ENCODE data around the gene AACS. TPM values are rescaled to one million over a fixed set of nuclear protein-coding genes. Genes with fewer than 3 reads are reported as not detected.

Gene AACS
- total RNA-seq, 2 donors from 2014 or later = 15.0 to 22.4 TPM

DNA sequence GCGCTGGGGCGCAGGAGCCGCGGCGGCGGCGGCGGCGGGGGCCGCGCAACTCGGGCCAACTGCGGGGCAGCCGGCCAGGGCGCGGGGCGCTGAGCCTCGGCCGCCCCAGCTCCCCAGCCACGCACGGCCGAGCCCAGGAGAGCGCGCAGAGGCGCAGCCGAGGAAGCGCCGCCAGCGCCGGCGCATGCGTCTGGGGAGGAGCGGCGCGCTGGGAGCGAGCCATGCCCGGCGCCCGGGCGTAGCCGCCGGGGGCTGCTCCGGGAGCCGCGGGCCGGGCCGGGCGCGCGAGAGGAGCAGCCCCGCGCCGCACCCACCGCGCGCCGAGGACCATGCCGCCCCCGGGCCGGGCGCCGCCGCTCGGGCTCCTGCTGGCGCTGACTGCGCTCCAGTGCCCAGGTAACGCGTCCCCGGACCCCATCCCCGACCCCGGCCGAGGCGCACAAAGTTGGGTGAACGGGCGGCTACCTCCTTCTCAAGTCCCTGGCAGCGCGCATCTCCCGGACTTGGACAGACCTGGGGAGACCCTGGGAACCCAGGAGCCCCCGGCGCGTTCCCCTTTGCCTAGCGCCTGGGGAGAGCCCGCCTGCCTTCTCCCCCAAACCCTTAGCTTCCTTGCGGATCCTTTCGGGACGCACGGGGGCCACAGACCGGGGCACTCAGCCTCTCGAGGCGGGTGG, 121.4 kb downstream of the AACS start:
- no peak overlapping the region for H3K4me3 ChIP-seq
- no peaks in the 10 kb centered on the region for H3K9me3 ChIP-seq
- H3K27ac ChIP-seq = no peak overlapping the region
- H3K4me1 ChIP-seq = peaks cover 20% of the 10 kb centered on the region
- intact Hi-C loops (cut with DNase I) = no loop called here
- ATAC-seq (no peak), DNase-seq (peak in 1 of 4 donors; percentile 9)
- 0 to 1% methylated on average over 9 to 90 of the region's 90 CpGs for WGBS, 2 donors
- TF ChIP-seq, protein P1, sequence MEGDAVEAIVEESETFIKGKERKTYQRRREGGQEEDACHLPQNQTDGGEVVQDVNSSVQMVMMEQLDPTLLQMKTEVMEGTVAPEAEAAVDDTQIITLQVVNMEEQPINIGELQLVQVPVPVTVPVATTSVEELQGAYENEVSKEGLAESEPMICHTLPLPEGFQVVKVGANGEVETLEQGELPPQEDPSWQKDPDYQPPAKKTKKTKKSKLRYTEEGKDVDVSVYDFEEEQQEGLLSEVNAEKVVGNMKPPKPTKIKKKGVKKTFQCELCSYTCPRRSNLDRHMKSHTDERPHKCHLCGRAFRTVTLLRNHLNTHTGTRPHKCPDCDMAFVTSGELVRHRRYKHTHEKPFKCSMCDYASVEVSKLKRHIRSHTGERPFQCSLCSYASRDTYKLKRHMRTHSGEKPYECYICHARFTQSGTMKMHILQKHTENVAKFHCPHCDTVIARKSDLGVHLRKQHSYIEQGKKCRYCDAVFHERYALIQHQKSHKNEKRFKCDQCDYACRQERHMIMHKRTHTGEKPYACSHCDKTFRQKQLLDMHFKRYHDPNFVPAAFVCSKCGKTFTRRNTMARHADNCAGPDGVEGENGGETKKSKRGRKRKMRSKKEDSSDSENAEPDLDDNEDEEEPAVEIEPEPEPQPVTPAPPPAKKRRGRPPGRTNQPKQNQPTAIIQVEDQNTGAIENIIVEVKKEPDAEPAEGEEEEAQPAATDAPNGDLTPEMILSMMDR (IDR thresholded peaks at IDR 0.05) = no peak
- TF ChIP-seq POLR2A (IDR thresholded peaks at IDR 0.05) = no peak
- H3K27me3 ChIP-seq = peaks cover 0 to 34% of the 10 kb centered on the region in 2 donors
- H3K36me3 ChIP-seq (replicated peaks in 1 of 2; ENCODE audit: insufficient read depth in 1 of 2, low read depth in 2 of 2) = no peaks in the 10 kb centered on the region

DNA sequence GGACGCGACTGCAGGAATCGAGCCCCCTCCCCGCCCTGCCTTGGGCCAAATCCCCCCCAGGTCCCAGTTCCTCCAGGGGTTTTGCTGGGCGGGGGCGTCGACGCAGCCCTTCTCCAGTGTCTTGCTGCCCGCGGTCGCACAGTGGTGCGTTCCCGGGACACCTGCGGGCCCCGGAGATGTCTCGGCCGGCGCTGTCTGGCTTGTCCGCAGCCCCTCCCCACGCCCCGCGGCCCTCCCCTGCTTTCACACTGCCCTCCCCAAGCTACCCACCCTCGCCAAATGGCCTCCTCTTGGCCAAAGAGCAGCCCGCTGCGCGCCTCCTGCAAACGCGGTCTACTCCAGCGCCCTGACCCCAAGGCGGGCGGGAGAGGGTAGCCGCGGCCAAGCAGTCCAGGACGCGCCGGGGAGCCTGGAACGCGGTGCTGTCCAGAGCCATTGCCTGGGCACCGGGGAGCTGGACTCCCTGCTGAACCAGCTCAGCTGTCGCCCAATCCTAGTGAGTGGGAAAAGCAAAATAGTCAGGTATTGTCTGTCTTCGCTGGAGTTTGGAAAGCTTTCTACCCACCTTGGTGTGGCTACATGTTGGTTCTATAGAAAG, 122.0 kb downstream of the AACS start:
- no peaks in the 10 kb centered on the region for H3K36me3 ChIP-seq (replicated peaks in 1 of 2; ENCODE audit: insufficient read depth in 1 of 2, low read depth in 2 of 2)
- no peaks in the 10 kb centered on the region for H3K9me3 ChIP-seq
- ATAC-seq (no peak), DNase-seq (no peak)
- 0 to 3% methylated on average over 5 to 24 of the region's 41 CpGs for WGBS, 2 donors
- no peak overlapping the region for H3K27ac ChIP-seq
- no peak overlapping the region for H3K4me3 ChIP-seq
- peaks cover 20% of the 10 kb centered on the region for H3K4me1 ChIP-seq
- intact Hi-C loops (cut with DNase I) = no loop called here
- peaks cover 0 to 34% of the 10 kb centered on the region in 2 donors for H3K27me3 ChIP-seq
- TF ChIP-seq POLR2A (IDR thresholded peaks at IDR 0.05) = no peak
- TF ChIP-seq, protein P1 (IDR thresholded peaks at IDR 0.05) = no peak

DNA sequence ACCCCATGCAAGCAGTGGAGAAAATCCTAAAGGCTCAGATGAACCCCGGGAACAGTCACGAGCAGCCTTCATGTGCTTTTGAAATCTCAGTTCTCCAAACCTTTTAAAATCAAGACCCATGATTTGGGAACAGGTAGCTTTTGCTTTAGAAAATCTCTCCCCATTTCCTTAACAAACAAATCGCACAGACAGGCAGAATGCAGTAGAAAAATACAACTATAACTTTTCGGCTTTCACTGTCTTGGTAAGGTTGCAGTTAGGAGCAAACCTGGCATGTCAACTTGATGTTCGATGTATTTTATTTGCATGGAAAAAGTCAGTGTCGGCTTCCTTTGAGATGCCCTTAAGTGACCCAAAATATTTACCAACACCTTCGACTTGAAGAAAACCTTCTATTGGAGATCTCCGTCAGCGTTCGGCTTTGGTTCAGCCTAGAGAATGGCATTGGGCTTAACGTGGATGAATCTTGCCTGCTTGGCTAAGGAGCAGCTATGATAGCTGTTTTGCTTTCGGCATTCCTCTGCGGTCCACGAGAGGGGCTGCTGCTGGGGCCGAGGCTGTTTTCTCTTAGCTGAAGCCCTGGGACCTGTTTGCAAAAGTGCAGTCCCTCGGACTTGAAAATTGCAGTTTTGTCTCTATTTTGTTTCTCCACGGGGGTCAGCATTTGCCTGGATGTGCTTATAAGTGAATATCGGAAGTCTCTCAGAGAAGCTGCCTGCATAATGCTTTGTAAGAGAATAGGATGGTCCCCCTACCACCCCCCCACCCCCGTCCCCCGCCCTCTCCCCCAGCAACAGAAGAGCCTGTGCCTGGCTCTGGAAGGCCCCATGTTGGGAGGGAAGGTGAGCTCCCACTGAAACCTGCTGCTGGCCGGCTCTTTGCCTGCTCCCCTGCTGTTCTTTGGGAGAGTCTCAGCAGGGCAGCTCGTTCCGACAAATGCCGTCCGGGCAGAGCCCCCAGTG, 122.8 kb downstream of the AACS start:
- no peaks in the 10 kb centered on the region for H3K36me3 ChIP-seq (replicated peaks in 1 of 2; ENCODE audit: insufficient read depth in 1 of 2, low read depth in 2 of 2)
- DNase-seq (no peak), ATAC-seq (no peak)
- H3K9me3 ChIP-seq = no peaks in the 10 kb centered on the region
- TF ChIP-seq POLR2A (IDR thresholded peaks at IDR 0.05) = no peak
- TF ChIP-seq, protein P1 (IDR thresholded peaks at IDR 0.05) = no peak
- 2 to 4% methylated on average over 18 to 25 of the region's 25 CpGs for WGBS, 2 donors
- no peak overlapping the region for H3K4me3 ChIP-seq
- intact Hi-C loops (cut with DNase I) = no loop called here
- peaks cover 0 to 37% of the 10 kb centered on the region in 2 donors for H3K27me3 ChIP-seq
- H3K4me1 ChIP-seq = peaks cover 19% of the 10 kb centered on the region
- no peak overlapping the region for H3K27ac ChIP-seq

DNA sequence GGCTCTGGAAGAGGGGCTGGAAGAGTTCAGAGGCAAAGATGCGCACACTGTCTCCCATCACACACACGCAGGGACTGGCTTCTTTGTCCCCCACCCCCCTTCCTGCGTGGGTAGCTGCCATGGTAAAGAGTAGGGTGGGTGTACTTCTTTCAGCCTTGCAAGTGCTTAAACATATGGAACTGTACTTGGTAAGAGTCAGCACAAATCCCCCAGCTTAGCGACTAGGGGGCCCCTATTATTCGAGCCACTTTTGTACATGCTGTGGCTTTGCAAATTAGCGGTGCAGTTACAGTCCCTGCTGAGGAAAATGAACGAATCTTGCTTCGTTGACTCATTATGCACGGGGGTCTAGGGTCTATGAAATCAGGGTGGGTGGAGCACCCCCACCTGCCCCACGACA, 123.8 kb downstream of the AACS start:
- Histone ChIP-seq H3K27ac (no peak overlapping the region), H3K27me3 (peaks cover 0 to 35% of the 10 kb centered on the region in 2 donors), H3K9me3 (no peaks in the 10 kb centered on the region), H3K36me3 (replicated peaks in 1 of 2; ENCODE audit: insufficient read depth in 1 of 2, low read depth in 2 of 2) (no peaks in the 10 kb centered on the region), H3K4me1 (peaks cover 14% of the 10 kb centered on the region), H3K4me3 (no peak overlapping the region)
- intact Hi-C loops (cut with DNase I) = no loop called here
- TF ChIP-seq, protein P1 (IDR thresholded peaks at IDR 0.05) = no peak
- ATAC-seq (no peak), DNase-seq (no peak)
- 3 to 6% methylated on average over 10 of the region's 10 CpGs for WGBS, 2 donors

Data from body of pancreas (tissue), 4 donors.